NK-92 (cell line): ENCODE results near the gene CREM.
"Not testable (repeated sequence)": the region's sequence is repeated elsewhere in the genome, so short reads cannot be mapped to it uniquely, and the experiment has no call there.

ENCODE experiments used
- DNase-seq: peaks from one replicate; lab custom pipeline; 2025; ENCODE audit not compliant: unreplicated experiment; lab: John Stamatoyannopoulos, UW

The CREM gene

DNA sequence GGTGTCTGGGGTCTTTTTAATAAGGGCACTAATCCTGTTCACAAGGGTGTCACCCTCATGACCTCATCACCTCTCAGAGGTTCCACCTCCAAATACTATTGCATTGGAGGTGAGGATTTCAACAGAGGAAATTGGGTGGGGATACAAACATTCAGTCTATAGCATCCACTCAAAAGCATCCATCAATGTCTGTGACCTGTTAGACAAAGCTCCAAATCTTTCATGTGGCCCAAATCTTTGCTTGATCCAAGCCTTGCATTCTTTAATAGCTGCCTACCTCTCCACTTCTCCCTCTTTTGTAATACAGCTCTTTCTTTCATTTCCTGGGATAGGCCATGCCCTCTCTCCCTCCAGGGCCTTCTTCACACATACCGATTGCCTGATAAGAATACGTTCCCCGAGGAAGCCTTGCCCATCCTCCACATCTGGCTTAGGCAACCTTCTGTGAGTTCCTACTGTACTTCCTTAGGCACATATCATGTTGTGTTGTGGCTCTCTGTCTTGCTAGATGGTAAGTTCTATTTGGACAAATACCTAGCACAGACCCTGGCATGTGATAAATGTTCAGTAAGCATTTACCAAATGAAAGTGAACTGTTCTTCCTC, 66.1 kb downstream of the CREM start:
- no peak for DNase-seq

GRCh38 chr10:35194471-35194870, 67.8 kb downstream of the CREM start:
- DNase-seq = no peak

DNA sequence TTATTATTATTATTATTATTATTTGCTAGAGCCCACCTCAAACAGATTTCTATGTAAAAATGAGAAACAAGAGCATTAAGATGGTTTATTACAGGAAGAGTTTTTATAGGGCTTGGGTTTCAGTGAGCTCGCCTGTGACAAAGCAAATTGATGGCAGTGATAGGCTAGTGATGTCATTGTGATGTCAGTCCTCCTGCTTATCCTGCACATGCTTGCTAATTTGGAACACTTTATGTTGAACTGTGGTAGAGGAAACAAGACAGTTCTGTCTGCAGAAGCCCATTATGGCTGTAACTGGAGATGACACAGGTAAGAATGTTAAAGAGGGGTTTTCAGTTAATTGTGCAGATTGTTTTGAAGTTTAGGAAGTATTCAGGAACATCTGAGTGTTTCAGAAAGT, 68.3 kb downstream of the CREM start:
- no peak for DNase-seq

DNA sequence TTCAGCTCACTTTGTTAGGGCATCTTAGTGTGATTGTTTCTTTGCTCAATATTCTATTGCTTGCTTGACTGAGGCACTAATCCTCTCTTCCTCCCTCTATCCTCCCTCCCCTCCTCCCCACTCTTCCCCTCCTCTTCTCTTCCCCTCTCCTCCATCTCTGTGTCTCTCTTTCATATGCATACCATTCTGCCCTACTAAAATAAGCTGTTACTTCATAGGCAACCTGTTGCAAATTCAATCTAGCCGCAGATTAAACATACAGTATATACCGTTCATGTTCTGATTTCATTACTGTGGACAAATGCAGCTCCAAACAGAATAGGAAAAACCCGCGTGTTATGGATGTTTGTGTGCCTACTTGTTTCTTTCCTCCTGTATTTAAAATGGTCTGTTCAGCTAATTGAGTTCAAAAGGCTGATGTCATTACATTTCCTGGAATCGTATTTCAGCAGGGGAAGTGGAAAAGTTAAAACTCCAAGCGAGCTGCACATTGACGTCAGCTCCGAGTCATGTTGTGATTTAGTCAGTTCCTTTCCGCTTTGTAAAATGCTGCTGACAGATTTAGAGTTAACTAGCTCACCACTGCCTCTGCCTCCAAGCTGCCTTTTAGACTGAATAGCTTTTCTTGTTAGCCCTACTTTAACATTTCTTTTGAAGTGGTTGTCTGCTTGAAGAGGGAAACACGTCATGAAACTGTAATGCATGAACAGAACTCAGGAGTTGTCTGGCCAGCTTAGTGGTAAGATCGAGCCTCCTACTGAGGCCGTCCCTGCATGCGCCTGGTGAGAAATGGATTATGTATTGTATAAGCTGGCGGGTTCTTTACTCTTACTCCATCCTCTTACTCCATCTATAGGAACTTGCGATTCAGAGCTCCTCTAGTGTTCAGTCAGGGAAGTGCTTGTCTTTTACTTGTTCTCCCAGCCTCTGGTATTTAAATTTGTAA, 69.0 kb downstream of the CREM start:
- DNase-seq = peak; percentile 44

- DNase-seq = no peak
Observed at GRCh38 chr10:35200487-35200886, 73.8 kb downstream of the CREM start.

DNA sequence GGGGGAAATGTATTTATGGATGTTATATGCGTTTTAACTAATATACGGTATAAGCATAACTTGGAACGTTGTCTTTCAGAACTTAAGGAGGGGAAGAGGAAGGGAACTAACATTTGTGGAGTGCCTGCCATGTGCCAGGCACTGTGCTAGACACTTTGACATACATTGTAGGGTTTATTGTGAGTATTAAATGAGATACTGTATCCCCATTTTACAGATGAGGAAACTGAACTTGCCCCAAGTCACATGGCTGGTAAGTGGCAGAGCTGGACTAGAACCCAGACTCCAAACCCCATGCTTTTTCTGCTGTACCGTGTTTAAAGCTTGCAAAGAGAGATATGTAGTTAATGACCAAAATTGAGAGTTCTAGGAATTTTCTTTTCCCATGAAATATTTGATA, 74.6 kb downstream of the CREM start:
- no peak for DNase-seq

DNA sequence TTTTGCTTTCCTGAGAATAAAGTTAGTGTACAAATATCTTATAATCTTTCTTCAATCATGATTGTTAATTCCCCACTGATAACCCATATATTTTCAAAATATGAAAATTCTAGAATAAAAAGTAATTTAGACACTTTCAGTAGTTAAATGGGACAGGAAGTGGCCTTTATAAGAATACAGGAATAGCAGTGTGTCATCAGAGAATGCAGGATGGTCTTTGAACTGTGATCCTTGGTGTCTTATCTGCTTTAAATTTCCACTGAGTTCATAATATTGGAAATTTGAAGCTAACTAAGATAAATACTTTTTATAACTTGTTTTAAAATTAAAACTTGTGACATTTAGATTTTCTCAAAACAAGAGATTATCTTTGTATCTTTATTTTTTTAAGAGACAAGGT, 75.4 kb downstream of the CREM start:
- DNase-seq = no peak

DNA sequence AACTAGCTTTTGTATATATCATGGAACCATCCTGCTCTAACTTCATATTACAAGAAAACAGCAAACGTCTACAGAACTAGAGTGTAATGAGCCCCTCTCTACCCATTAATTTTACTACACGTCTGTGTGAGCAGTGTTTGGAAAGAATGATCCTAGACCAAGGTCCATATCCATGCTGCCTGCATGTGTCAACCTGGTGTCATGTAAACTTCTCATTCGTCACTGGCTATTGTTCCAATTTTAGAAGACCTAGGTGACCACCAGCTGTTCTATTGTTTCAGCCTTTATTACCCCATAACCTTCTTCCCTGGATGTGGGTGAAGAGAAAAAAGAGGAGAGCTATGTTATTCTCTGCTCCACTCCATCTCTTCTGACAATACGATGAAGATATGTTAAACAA, 77.1 kb downstream of the CREM start:
- DNase-seq = no peak

- DNase-seq = no peak
Observed at GRCh38 chr10:35204650-35205319, 78.1 kb downstream of the CREM start.

DNA sequence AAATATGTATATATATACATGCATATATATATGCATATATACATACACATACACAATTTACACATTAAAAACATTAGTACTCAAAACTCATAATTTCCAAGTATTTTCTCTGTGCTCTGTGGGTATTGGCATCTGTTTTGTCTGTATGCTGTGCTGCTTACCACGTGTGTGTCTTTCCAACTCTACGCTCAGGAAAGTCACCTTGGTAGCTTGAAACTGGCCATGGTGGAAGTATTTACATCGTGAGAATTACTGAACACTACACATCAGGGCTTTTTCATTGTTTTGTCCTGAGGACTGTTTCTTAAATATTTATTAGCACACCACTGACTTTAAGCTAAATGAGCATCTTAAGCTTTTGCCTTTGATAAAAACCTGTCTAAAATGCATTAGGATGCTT, 79.6 kb downstream of the CREM start:
- DNase-seq = no peak

- no peak for DNase-seq
Observed at GRCh38 chr10:35208536-35208935, 81.9 kb downstream of the CREM start.

GRCh38 chr10:35208949-35209613, 82.4 kb downstream of the CREM start:
- no peak for DNase-seq

GRCh38 chr10:35210961-35211360, 84.3 kb downstream of the CREM start:
- DNase-seq = no peak

- DNase-seq = no peak
Observed at GRCh38 chr10:35211390-35211789, 84.7 kb downstream of the CREM start.

GRCh38 chr10:35212856-35213255, 86.2 kb downstream of the CREM start:
- DNase-seq = no peak

DNA sequence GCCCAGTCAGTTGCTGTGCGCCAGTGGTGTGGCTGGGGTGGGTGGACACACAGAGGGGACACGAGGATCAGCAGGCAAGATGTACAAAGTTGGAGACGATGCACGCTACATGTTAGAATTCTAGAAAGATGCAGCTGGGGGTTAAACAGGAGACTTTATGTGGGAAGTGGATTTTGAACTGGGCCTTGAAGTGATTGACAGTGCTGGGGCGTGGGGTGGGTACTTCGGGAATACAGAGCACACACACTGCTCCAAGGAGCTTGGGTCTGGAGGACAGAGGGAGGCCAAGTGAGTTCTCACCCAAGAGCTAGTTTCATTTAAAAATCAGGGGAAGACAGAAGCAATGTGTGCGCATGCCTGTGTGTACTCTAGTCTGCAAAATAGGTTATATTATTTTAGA, 87.1 kb downstream of the CREM start:
- DNase-seq = no peak

DNA sequence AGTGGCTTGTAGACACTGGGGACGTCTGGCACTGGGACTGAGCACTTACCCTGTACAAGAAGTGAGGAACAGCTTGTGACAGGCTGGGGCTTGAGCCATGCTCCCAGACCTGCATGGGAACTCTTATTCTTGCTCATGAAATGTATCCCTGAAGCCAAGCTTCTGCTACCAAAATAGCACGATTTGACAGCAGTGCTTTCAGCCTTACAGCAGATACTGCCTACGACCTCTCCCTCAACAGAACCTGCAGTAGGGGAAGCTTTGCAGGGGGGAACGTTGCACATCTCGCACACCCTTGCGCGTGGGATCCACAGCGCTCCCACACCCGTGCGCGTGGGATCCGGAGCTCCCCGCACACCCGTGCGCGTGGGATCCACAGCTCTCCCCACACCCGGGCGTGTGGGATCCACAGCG, 88.0 kb downstream of the CREM start:
- no peak for DNase-seq

GRCh38 chr10:35215107-35215506, 88.5 kb downstream of the CREM start:
- DNase-seq = no peak

DNA sequence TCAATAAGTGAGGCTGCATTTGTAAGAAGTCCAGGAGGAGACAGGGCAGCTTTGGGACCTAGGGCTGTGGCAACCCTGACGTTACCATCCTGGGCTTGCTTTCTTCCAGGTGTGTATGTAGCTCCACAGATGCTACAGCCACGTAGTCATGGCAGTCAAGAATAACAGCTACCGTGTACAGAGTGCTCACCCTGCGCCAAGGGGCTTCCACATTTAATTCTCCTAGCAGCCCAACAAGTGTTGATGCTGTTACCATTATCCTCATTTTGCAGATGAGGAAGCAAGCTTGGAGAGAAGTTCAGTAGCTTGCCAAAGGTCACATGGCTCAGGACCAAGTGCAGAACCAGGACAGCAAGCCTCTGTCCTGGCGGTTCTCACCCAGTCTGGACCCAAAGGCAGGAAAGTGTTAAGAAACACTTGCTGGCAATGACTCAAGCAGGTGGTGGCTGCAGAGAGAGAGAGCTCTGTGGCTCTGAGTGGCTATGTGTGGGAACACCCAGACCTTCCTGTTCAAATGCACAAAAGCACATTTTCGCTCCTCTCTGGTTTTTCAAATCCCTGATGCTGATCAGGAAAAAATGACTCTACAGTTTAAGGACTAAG, 89.8 kb downstream of the CREM start:
- no peak for DNase-seq

DNA sequence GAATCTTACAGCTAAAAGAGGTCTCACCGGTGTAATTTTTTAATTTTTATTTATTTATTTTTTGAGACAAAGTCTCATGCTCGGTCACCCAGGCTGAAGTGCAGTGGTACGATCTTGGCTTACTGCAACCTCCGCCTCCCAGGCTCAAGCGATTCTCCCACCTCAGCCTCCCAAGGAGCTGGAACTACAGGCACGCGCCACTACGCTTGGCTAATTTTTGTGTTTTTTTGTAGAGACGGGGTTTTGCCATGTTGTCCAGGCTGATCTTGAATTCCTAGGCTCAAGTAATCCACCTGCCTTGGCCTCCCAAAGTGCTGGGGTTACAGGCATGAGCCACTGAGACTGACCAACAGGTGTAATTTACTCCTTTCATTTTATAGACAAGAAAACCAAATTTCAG, 90.3 kb downstream of the CREM start:
- not testable (repeated sequence) for DNase-seq

DNA sequence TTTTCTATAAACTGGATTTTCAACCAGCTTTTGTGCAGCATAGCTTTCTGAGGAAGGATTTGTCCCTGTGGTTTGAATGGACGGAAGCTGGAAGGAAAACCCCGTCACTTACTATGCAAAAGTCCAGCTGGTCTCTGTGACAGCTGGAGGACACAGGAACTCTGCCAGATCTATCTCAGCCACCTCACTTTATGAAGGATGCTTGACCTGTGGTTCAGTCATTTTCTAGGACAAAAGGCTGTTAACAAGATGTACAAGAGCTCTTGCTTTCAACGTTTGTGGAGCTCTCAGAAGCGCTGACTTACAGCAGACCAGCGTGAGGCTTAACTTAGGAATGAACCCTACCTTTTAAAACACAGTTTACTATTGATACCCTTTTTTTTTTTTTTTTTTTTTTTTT, 90.8 kb downstream of the CREM start:
- no peak for DNase-seq
